ENCODE data around the gene TSPO.
"Not testable (repeated sequence)": the region's sequence is repeated elsewhere in the genome, so short reads cannot be mapped to it uniquely, and the experiment has no call there.

The TSPO gene

GRCh38 chr22:43151251-43152002 is at the start of gene TSPO:
TSPO (plus strand) TSS chr22:43151559; CDS start chr22:43159239, 7,680 bp downstream.
- DNase-seq (ENCODE audit: low spot score): peak; percentile 65

DNA sequence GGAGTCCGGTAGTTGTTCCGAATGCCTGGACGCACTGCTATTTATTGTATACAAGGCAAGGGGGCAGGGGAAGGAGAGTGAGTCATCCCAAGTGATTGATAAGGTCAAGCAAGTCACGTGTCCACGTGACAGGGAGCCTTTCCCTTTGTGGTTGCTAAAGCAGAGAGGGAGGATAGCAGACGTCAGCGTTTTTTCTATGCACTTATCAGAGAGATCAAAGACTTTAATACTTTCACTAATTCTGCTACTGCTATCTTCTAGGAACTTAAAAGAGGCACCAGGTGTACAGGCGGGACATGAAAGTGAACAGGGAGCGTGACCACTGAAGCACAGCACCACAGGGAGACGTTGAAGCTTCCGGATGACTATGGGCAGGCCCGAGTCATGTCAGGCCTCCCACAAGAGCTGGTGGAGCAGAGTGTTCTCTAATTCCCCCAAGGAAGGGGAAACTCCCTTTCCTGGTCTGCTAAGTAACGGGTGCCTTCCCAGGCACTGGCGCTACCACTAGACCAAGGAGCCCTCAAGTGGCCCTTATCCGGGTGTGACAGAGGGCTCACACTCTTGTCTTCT is 47.2 kb upstream of the TSPO start:
- not testable (repeated sequence) for DNase-seq (ENCODE audit: low spot score)

DNA sequence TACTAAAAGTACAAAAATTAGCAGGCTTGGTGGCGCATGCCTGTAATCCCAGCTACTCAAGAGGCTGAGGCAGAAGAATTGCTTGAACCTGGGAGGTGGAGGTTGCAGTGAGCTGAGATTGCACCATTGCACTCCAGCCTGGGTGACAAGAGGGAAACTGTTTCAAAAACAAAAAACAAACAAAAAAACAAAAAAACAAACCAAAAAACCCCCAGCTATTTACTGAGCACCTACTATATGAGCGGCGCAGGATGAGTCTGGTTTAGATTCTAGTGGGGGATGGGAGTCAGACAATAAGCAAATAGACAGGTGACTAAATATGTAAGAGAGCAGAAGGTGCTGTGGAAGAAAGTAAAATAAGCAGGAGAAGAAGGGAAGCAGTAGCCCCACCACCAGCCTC is 46.4 kb upstream of the TSPO start:
- DNase-seq (ENCODE audit: low spot score): not testable (repeated sequence)

DNA sequence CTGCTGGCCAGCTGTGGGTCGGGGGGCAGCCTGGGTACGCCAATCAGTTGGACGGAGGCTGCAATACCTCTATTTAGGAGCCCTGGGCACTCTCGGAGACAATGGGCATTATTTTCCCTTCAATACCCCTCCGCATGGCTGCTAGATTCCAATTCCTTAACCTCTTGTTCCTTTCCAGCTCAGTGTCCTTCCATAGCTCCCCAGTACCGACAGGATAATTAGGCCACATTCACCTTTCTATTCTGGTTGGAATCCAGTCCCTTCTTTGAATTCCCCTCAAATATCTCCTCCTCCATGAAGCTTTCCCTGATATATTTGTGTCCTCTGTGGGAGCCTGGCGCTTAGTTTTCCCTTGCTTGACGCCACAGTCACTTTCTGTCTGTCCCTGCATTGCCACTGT is 45.1 kb upstream of the TSPO start:
- no peak for DNase-seq (ENCODE audit: low spot score)

DNA sequence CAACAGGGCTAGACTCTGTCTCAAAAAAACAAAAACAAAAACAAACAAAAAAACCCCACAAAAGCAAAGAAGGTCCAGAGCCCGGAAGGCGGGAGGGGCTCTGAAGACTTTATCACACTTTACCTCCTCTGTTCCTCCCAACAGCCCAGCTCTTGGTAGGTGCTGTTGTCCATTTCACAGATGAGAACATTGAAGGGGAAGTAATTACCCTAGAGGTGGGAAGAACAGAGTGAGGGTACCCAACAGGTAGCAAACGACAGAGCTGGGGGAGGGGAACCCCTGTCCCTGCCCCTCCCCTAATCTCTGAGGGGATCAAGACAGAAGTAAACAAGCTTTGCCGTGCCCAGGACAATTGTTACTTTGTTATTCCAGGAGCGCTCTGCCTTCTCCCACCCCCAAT is 41.8 kb upstream of the TSPO start:
- DNase-seq (ENCODE audit: low spot score): no peak

DNA sequence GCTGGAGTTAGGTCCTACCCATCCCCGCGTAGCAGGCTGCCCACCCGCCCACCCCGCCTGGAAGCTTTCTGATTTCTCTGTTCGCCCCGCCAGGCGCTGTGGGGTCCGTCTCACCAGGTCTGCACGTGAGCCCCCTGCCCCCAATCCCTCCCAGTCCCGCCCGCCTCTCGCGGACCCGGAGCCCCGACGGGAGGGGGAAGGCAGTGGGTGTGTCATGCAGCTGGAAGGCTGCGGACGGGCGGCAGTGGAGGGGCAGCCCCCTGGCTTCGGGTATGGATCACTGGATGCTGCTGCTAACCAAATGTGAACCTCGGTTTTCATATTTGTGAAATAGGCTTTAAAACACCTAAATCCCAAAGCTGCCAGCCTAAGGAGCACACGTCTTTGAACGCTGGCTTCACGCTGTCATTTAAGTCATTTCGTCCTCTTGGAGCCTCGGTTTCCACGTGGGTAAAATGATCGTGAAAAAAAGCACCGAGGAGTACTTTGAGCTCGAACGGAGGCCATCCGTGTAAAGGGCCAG is 41.4 kb upstream of the TSPO start:
- DNase-seq (ENCODE audit: low spot score): no peak

DNA sequence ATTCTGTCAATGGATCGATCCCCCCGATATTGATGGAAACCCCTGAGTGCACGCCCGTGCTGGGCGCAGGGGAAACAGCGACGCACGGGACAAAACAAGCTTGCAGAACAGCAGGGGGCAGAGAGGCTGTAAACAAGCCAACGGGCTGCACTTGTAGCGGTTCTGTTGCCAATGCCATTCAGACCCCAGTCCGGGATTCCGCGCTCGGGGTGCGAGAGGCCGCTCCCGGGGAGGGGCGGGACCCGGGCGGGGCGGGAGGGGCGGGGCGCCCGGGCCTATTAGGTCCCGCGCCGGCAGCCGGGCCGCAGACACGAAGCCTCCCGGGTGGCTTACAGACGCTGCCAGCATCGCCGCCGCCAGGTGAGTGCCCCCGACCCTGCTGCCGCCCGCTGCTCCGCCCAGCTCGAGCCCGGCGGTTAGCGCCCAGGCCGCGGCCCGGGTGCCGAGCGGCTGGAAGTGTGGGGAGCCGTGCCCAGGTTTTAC is 40.9 kb upstream of the TSPO start, which contains the start of gene BIK:
TSS of gene BIK (plus strand) at position 307 of the 483 bp plus-strand sequence. CDS start 13,273 bp downstream, outside the sequence.
- DNase-seq (ENCODE audit: low spot score): no peak

- no peak for DNase-seq (ENCODE audit: low spot score)
Measured at GRCh38 chr22:43110927-43111623, 40.3 kb upstream of the TSPO start.

GRCh38 chr22:43113526-43114251 is 37.7 kb upstream of the TSPO start:
- no peak for DNase-seq (ENCODE audit: low spot score)

DNA sequence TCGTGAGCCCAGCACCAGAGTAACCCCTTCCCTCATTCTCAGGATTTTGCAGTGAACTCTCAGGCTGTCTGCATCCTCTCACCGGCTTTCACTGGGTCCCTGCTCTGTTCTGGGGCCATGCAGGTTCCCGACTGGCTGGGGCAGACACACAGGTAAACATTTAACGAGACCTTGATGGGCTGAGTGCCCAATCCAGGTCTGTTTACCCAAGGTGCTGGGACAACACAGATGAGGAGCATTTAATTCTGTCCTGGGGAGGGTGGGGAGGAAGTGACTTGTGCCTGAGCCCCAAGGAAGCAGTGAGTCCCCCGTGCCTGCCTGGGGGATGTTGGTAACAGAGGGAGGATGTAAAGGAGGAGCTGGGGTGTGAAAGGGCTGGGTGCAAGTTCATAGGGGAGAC is 36.4 kb upstream of the TSPO start:
- no peak for DNase-seq (ENCODE audit: low spot score)

DNA sequence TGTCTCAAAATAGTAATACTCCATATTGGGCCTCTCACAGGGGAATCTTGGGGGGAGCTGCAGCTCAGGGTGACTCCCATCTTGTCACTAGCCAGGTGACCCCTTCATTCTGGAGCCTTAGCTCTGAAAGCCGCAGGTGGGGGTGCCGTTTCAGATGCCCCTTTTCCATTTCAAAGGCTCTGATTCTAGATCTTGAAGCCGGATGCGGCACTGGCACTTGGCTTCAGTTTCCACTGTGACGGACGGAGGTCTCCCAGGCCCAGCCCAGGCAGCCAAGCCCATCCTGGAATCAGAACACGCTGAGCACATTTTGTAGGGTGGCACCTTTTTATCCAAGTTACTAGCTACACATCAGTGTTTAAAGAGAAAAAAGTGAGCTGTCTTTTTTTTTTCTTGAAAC is 34.4 kb upstream of the TSPO start:
- DNase-seq (ENCODE audit: low spot score): no peak

DNA sequence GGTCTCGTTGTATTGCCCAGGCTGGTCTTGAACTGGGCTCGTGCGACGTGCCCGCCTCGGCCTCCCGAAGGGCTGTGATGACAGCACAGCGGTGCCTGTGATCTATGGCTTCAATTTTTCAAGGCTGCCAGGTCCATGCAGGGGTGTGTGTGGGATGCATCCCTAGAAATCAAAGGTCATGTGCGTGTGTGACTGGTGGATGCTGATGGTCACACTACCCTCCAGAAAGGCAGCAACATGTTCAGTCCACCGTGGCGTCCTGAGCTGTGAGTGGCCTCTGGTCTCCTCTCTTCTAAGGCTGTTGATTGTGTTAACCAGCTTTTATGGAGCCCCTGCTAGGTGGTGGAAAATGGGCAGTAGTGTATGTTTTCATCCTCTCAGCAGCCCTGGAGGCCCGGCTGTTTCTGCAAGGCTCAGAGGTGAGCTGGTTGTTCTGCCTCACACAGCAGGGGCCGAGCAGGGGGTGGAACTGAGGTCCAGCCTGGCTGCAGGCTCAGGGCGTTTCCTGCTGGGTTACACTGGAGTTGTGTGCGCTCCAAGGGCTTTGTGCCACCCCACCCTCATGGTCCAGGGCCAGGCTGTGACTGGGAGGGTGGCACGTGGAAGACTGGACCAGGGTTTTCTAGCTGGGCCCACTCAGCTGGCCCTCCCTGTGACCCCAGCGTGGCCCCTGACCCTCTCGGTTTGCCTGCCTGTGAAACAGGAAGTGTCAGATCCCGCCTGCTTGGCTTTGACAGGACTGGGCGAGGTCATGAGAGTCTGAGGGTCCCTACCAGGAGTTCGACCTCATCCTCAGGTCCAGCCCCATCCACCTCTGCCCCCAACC is 33.1 kb upstream of the TSPO start:
- no peak for DNase-seq (ENCODE audit: low spot score)

DNA sequence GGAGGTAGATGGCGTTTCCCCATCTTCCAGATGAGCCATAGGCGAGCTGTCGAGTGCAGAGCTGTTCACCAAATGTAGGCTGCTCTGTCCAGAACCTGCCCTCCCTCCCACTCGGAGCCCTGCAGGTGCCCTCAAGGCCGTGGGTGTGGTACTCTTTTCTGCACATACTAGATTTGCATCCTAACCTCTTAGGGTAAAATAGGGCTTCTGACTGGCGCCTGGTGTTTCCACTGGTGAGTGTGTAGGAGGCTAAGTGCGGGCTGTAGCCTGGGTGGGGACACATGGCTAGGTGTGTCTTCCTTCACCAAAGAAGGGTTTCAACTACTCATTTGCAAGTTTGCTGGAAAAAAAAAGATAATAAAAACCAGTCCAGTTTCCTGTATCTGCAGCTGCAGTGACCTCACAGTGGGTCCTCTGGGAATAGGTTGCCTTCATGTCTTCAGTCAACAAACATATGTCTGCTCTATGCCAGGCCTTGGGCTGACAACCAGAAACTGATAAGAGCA is 32.4 kb upstream of the TSPO start:
- DNase-seq (ENCODE audit: low spot score): no peak

DNA sequence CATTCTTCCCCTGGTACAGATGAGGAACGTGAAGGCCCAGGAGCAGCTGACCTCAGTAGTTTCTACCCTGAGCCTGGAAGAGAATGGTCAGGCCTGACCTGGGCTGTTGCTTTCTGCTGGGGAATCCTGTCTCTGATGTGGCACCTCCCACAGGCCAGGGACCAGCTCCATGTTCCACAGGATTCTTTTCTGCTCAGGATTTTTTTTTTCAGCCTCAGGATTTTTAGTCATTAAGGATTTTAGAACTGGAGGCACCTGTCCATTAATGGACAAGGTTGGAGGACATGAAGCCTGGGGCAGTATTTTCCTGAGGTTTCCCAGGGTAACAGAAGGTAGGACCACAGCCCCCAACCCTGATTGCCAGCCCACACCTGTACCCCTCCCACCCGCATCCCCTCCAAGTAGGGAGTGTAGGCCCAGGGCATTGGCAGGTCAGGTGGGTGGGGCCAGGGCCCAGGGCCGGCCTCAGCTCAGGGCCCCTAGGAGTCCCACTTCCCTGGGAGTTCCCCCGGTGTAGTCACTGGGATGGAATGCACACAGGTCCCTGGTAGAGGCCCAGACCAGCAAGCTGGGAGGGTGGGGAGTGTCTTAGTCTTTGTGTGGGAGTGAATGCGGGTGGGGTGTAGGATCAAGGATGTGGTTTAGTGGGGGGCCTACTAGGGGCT is 24.7 kb upstream of the TSPO start:
- DNase-seq (ENCODE audit: low spot score): no peak

- DNase-seq (ENCODE audit: low spot score): no peak
Measured at GRCh38 chr22:43127166-43127908, 24.0 kb upstream of the TSPO start.

DNA sequence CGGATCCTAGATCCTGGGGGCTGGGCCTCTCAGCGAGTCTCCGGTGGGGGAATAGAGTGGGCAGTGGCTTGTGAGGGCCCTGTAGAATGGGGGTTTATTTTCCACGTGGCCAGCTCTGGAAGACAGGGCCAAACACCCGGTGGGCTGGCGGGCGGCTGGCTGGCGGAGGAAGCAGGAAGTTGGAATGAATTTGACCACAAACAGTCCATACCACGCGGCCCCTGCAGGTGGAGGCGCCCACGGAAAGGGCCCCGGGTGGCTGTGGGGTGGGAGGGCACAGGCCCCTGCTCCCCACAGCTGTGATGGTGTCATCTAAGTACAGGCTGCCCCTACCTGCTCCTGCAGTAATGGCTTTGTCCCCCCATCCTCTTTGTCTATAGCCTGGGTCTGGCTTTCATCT is 23.2 kb upstream of the TSPO start:
- no peak for DNase-seq (ENCODE audit: low spot score)

GRCh38 chr22:43128928-43129424 is 22.4 kb upstream of the TSPO start:
- DNase-seq (ENCODE audit: low spot score): no peak

DNA sequence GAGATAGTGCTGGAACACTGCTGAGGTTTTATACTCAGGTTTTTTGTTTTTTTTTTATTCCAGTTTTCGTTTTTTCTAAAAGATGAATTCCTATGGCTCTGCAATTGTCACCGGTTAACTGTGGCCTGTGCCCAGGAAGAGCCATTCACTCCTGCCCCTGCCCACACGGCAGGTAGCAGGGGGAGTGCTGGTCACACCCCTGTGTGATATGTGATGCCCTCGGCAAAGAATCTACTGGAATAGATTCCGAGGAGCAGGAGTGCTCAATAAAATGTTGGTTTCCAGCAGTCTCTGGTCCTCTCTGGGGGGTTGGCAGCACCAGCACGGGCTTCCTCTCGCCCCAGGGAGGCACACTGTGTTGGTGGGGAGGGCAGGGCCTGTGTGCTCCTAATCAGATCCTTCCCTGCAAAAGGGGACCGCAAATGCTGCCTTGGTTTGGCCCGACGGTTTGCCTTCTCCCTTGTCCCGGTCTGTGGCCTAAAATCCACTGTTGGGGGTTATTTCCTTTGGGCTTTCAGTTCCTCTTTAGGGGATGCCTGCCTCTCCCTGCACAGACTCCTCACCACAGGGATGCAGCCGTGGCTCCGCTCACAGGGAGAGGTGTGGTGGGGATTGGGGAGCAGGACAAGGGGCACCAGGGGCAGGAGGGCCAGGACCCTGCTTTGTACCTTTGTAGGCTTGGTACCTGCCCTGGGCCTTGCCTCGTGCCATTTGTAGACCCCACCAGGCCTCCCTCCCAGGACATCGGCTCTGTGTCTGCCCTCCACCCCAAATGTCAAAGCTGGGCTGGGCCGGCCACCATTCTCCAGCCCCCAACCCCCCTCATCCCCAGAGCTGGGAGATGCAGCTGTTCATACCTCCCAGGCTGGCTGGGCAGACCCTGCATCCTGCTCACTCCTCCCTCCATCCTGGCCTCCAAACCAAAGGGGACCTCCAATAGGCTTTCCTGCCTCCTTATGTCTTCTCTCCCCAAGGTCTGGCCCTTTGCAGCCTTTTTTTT is 21.6 kb upstream of the TSPO start:
- no peak for DNase-seq (ENCODE audit: low spot score)
